Kidney (tissue), 14 donors: Measurements from ENCODE around the gene SLC12A7. TPM values are rescaled to one million over a fixed set of nuclear protein-coding genes. Genes with fewer than 3 reads are reported as not detected.

ENCODE experiments used
- DNase-seq, 5 donors: peaks; one replicate each; pipeline ENCODE4 v3.0.0-alpha.2; 2013 to 2020
- FAIRE-seq: peaks from 2 replicates; lab custom pipeline; 2012; peaks lifted over from hg19 to GRCh38; lab: Jason Lieb, UNC
- H3K27ac ChIP-seq, 2 donors: one replicate each; pipeline ENCODE4 v1.7.0; 2013; ENCODE audit warnings: low read depth in 2 of 2, low read length in 2 of 2, inconsistent platforms in 1 of 2
- H3K27me3 ChIP-seq: one replicate; pipeline ENCODE4 v1.7.1; 2013; ENCODE audit warnings: low read length, inconsistent platforms; ENCODE audit not compliant: control insufficient read depth, insufficient read depth
- H3K36me3 ChIP-seq, 3 donors: one replicate each; pipeline versions ENCODE4 v1.7.0 to v1.7.1; 2013; ENCODE audit warnings: low read length in 3 of 3, control low read depth in 1 of 3, inconsistent platforms in 1 of 3; ENCODE audit not compliant: insufficient read depth in 3 of 3, control insufficient read depth in 2 of 3
- H3K4me1 ChIP-seq, 3 donors: one replicate each; pipeline versions ENCODE4 v1.7.0 to v1.7.1; 2013; ENCODE audit warnings: low read length in 3 of 3, inconsistent platforms in 1 of 3, low read depth in 1 of 3; ENCODE audit not compliant: control insufficient read depth in 2 of 3, insufficient read depth in 2 of 3
- H3K4me3 ChIP-seq, 3 donors: one replicate each; pipeline versions ENCODE4 v1.7.0 to v1.8.1; 2013; ENCODE audit warnings: low read length in 3 of 3, control low read depth in 1 of 3, inconsistent platforms in 1 of 3
- H3K9ac ChIP-seq, 3 donors: one replicate each; pipeline versions ENCODE4 v1.7.0 to v1.7.1; 2013; ENCODE audit warnings: low read length in 3 of 3, control low read depth in 1 of 3, inconsistent platforms in 1 of 3
- H3K9me3 ChIP-seq, 3 donors: one replicate each; pipeline versions ENCODE4 v1.7.0 to v1.7.1; 2013; ENCODE audit warnings: low read length in 3 of 3, control low read depth in 1 of 3, inconsistent platforms in 1 of 3; ENCODE audit not compliant: control insufficient read depth in 2 of 3, insufficient read depth in 1 of 3
- CTCF ChIP-seq: IDR thresholded peaks from 3 replicates; pipeline ENCODE4 v1.5.1; 2012; ENCODE audit warnings: mild to moderate bottlenecking, moderate library complexity, borderline replicate concordance; ENCODE audit not compliant: insufficient read depth; ENCODE audit errors: extremely low read depth
- intact Hi-C: fragments of 100-400 bp; cut with DNase I; formaldehyde crosslinking; loops from one replicate; pipeline ENCODE4 v1.11.1; 2022
- polyA plus RNA-seq: library from polyadenylated mRNA; stranded (reverse); fragments of 350-450 nt; fragmentation: Illumina TruSeq; extraction: RNeasy Lipid Tissue Mini Kit (QIAGEN cat#74804); gene quantifications from one replicate; pipeline ENCODE4 v1.2.3, GENCODE V29; 2014; ENCODE audit warnings: low read depth, low replicate concordance; ENCODE audit not compliant: insufficient read depth
- total RNA-seq: library from RNA; stranded (reverse); fragmentation: NEBNext Ultra II Directional; extraction: Animal tissue kit (Norgen Biotek cat#: 25700); gene quantifications from one replicate; pipeline ENCODE4 v1.2.1, GENCODE V29; 2021
- donor health status: control.
- donor health status: control.
- donor health status: control.
- donor health status: control.
- donor health status: control.
- donor health status: DM: yes; HTN: yes; CAD: no.
- donor health status: Normal renal cell carcinoma (clear cell type).

Gene SLC12A7
- total and polyA plus RNA-seq, 2 donors from 2014 or later: 28.2 to 92.9 TPM

- H3K36me3 ChIP-seq: no peaks in the 10 kb centered on the region
- H3K27ac ChIP-seq: no peak overlapping the region
- FAIRE-seq (no peak), DNase-seq (peak in 1 of 5 donors; percentile 66)
- no peaks in the 10 kb centered on the region for H3K27me3 ChIP-seq
- H3K4me1 ChIP-seq: peaks cover 0 to 23% (median under 1%) of the 10 kb centered on the region in 3 donors
- no peak for TF ChIP-seq CTCF
- peak overlapping the region in 1 of 3 donors; percentile 56 for H3K4me3 ChIP-seq
- H3K9ac ChIP-seq: no peak overlapping the region
- no peaks in the 10 kb centered on the region for H3K9me3 ChIP-seq
- intact Hi-C loops: no loop called here
Measured at GRCh38 chr5:1005249-1005851, 106.5 kb downstream of the SLC12A7 start.

- no peaks in the 10 kb centered on the region for H3K36me3 ChIP-seq
- peak overlapping the region in 1 of 3 donors; percentile 40 for H3K9ac ChIP-seq
- peak overlapping the region; percentile 57 to 77 for H3K27ac ChIP-seq
- H3K4me3 ChIP-seq: peak overlapping the region in 1 of 3 donors; percentile 56
- TF ChIP-seq CTCF: peak; percentile 39
- H3K27me3 ChIP-seq: no peaks in the 10 kb centered on the region
- intact Hi-C loops: no loop called here
- FAIRE-seq (no peak), DNase-seq (peak; percentile 72 to 95 (median 85))
- no peaks in the 10 kb centered on the region for H3K9me3 ChIP-seq
- H3K4me1 ChIP-seq: peaks cover 0 to 17% (median 0%) of the 10 kb centered on the region in 3 donors
Measured at GRCh38 chr5:1004461-1005248, 107.2 kb downstream of the SLC12A7 start.

GRCh38 chr5:1003296-1003937 lies 108.4 kb downstream of the SLC12A7 start:
- no peaks in the 10 kb centered on the region for H3K36me3 ChIP-seq
- H3K27me3 ChIP-seq: no peaks in the 10 kb centered on the region
- peak in 2 of 5 donors; percentile 66 to 81 for DNase-seq
- H3K9me3 ChIP-seq: no peaks in the 10 kb centered on the region
- FAIRE-seq: no peak
- TF ChIP-seq CTCF: no peak
- peaks cover 0 to 14% (median 0%) of the 10 kb centered on the region in 3 donors for H3K4me1 ChIP-seq
- intact Hi-C loops: no loop called here
- no peak overlapping the region for H3K27ac ChIP-seq
- H3K9ac ChIP-seq: no peak overlapping the region
- no peak overlapping the region for H3K4me3 ChIP-seq
